GM12865 (cell line): ENCODE data around the gene GDF11.
A peak's percentile ranks its signal among the peaks of the same experiment; 100 is the strongest.

Experiments used
- DNase-seq: peaks from one replicate; pipeline ENCODE4 v3.0.0; 2010; ENCODE audit warnings: low read depth
- H3K4me3 ChIP-seq: 2 replicates; pipeline ENCODE4 v1.5.1; 2011; ENCODE audit warnings: mild to moderate bottlenecking, low read depth, low read length, control low read depth
- CTCF ChIP-seq: IDR thresholded peaks from 2 replicates; pipeline ENCODE4 v1.5.1; 2011; ENCODE audit warnings: low read length, control low read depth, low read depth, inconsistent platforms; ENCODE audit not compliant: insufficient read depth; ENCODE audit errors: missing control alignments

GDF11 gene

GRCh38 chr12:55795950-55796349 is 53.0 kb downstream of the GDF11 start:
- DNase-seq, result no peak
- no peak for TF ChIP-seq CTCF
- H3K4me3 ChIP-seq, result no peak overlapping the region

- no peak overlapping the region for H3K4me3 ChIP-seq
- DNase-seq, result peak; percentile 16
- TF ChIP-seq CTCF, result no peak
These were observed 54.1 kb downstream of the GDF11 start for GRCh38 chr12:55797068-55797467.

- no peak overlapping the region for H3K4me3 ChIP-seq
- DNase-seq, result no peak
- no peak for TF ChIP-seq CTCF
These were observed 54.6 kb downstream of the GDF11 start for GRCh38 chr12:55797550-55797949.
